ENCODE data around the gene KRT73. TPM values are rescaled to one million over a fixed set of nuclear protein-coding genes. Genes with fewer than 3 reads are reported as not detected.

KRT73 gene
- total and polyA plus RNA-seq, 4 donors = not detected

DNA sequence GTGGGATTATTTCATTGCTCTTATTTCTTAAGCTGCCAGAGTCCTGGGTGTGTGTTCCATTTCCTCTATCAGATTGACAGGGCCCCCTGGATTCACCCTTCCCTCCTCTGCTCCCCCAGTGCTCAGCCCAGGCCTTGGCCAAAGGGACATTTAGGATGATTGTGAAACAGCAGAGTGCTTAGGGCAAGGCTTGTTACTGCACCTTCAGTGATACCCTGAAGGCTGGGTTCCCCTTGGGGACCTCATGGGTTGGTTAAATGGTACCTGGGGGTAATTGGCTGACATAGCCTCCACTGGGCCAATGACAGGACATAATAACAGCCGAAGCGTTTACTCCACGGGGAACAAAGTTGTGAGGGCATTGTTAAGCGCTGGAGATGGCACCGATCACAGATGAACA lies 15.8 kb downstream of the KRT73 start:
- Histone ChIP-seq H3K36me3 (ENCODE audit: control insufficient read depth in 4 of 4, insufficient read depth in 3 of 4, low read depth in 1 of 4, low read length in 3 of 4) (no peaks in the 10 kb centered on the region), H3K27ac (ENCODE audit: low read depth in 1 of 2, low read length in 2 of 2) (no peak overlapping the region), H3K27me3 (ENCODE audit: control insufficient read depth in 4 of 4, insufficient read depth in 4 of 4, low read length in 3 of 4) (peaks cover 0 to 7% (median 3%) of the 10 kb centered on the region in 4 donors), H3K9ac (ENCODE audit: low read depth in 1 of 2, low read length in 2 of 2) (no peak overlapping the region), H3K9me3 (ENCODE audit: control insufficient read depth in 4 of 4, low read length in 3 of 4) (no peaks in the 10 kb centered on the region), H3K4me3 (ENCODE audit: low read depth in 1 of 3, low read length in 3 of 3) (no peak overlapping the region), H3K4me1 (ENCODE audit: control insufficient read depth in 4 of 4, insufficient read depth in 4 of 4, low read length in 3 of 4) (no peaks in the 10 kb centered on the region)
- TF ChIP-seq, protein P1, sequence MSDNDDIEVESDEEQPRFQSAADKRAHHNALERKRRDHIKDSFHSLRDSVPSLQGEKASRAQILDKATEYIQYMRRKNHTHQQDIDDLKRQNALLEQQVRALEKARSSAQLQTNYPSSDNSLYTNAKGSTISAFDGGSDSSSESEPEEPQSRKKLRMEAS (IDR thresholded peaks at IDR 0.05) = no peak
- TF ChIP-seq HNF4G (IDR thresholded peaks at IDR 0.05) (no peak), FOXA2 (IDR thresholded peaks at IDR 0.05) (no peak), SP1 (IDR thresholded peaks at IDR 0.05) (no peak), GABPA (IDR thresholded peaks at IDR 0.05 in 1 of 2, conservative IDR thresholded peaks at IDR 0.05 in 1 of 2) (no peak), RAD21 (IDR thresholded peaks at IDR 0.05) (no peak), HNF4A (conservative IDR thresholded peaks at IDR 0.05) (no peak)
- TF ChIP-seq, protein P2, sequence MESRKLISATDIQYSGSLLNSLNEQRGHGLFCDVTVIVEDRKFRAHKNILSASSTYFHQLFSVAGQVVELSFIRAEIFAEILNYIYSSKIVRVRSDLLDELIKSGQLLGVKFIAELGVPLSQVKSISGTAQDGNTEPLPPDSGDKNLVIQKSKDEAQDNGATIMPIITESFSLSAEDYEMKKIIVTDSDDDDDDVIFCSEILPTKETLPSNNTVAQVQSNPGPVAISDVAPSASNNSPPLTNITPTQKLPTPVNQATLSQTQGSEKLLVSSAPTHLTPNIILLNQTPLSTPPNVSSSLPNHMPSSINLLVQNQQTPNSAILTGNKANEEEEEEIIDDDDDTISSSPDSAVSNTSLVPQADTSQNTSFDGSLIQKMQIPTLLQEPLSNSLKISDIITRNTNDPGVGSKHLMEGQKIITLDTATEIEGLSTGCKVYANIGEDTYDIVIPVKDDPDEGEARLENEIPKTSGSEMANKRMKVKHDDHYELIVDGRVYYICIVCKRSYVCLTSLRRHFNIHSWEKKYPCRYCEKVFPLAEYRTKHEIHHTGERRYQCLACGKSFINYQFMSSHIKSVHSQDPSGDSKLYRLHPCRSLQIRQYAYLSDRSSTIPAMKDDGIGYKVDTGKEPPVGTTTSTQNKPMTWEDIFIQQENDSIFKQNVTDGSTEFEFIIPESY (IDR thresholded peaks at IDR 0.05) = no peak
- DNase-seq (ENCODE audit: low spot score) = no peak
- 87% methylated on average over 5 of the region's 5 CpGs for WGBS

DNA sequence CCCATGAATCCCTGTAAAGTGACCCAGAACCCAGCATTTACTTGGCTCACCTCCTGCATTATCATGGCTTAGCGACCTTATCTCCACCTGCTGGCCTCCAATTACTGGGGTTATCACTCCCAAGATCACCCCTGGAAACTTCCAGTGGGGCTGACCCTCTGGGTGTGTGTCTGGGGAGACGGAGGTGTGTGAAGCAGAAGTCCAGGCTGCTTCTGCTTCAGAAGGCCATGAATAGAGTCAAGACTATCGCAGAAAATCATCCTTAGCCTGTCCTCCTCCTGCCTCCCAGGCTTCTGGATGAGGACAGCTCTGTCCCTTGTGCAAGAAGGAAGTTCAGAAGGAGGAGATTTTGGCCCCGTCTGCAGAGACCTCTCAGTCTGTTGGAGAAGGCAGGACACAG lies 16.7 kb downstream of the KRT73 start:
- 62% methylated on average over 4 of the region's 4 CpGs for WGBS
- TF ChIP-seq, protein P3, sequence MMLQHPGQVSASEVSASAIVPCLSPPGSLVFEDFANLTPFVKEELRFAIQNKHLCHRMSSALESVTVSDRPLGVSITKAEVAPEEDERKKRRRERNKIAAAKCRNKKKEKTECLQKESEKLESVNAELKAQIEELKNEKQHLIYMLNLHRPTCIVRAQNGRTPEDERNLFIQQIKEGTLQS (IDR thresholded peaks at IDR 0.05) = no peak
- TF ChIP-seq FOXA1 (IDR thresholded peaks at IDR 0.05) (no peak), EGR1 (IDR thresholded peaks at IDR 0.05; ENCODE audit: low read depth in 2 of 2) (no peak), TAF1 (conservative IDR thresholded peaks at IDR 0.05) (no peak), RAD21 (IDR thresholded peaks at IDR 0.05) (no peak)
- Histone ChIP-seq H3K9me3 (ENCODE audit: control insufficient read depth in 4 of 4, low read length in 3 of 4) (no peaks in the 10 kb centered on the region), H3K9ac (ENCODE audit: low read depth in 1 of 2, low read length in 2 of 2) (no peak overlapping the region), H3K27me3 (ENCODE audit: control insufficient read depth in 4 of 4, insufficient read depth in 4 of 4, low read length in 3 of 4) (peaks cover 0 to 7% (median 3%) of the 10 kb centered on the region in 4 donors), H3K27ac (ENCODE audit: low read depth in 1 of 2, low read length in 2 of 2) (no peak overlapping the region), H3K4me3 (ENCODE audit: low read depth in 1 of 3, low read length in 3 of 3) (no peak overlapping the region), H3K36me3 (ENCODE audit: control insufficient read depth in 4 of 4, insufficient read depth in 3 of 4, low read depth in 1 of 4, low read length in 3 of 4) (no peaks in the 10 kb centered on the region), H3K4me1 (ENCODE audit: control insufficient read depth in 4 of 4, insufficient read depth in 4 of 4, low read length in 3 of 4) (no peaks in the 10 kb centered on the region)
- peak; percentile 26 for DNase-seq (ENCODE audit: low spot score)

DNA sequence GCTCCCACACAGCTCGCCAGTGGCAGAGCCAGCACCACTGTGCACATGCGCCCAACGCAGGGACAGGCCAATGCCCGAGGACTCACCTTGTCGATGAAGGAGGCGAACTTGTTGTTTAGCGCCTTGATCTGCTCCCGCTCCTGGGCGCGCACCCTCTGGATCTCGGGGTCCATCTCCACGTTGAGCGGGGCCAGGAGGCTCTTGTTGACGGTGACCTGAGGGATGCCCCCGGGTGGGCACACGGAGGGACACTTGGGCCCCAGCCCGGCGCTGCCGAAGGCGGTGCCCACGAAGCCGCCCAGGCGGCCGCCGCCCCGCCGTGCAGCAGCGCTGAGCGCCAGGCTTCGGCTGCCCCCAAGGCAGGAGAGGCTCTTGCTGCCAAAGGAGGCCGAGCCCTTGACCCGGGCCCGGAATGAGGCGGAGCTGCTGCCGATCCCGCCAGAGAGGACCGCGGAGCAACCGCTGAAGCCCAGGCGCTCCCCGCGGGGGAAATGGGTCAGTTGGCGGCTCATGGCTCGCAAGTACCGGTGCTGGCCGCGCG lies 17.3 kb downstream of the KRT73 start, which contains the start of gene KRT72:
Gene KRT72, minus strand, starts transcription at position 523 of the 541 bp plus-strand sequence. Its CDS starts 11 bp downstream, at position 512.
- Histone ChIP-seq H3K9ac (ENCODE audit: low read depth in 1 of 2, low read length in 2 of 2) (no peak within 1 kb of the TSS), H3K27me3 (ENCODE audit: control insufficient read depth in 4 of 4, insufficient read depth in 4 of 4, low read length in 3 of 4) (peaks cover 0 to 7% (median 3%) of the 10 kb centered on the region in 4 donors), H3K27ac (ENCODE audit: low read depth in 1 of 2, low read length in 2 of 2) (no peak within 1 kb of the TSS), H3K4me3 (ENCODE audit: low read depth in 1 of 3, low read length in 3 of 3) (no peak within 1 kb of the TSS), H3K4me1 (ENCODE audit: control insufficient read depth in 4 of 4, insufficient read depth in 4 of 4, low read length in 3 of 4) (no peaks in the 10 kb centered on the region), H3K36me3 (ENCODE audit: control insufficient read depth in 4 of 4, insufficient read depth in 3 of 4, low read depth in 1 of 4, low read length in 3 of 4) (no peaks in the 10 kb centered on the region), H3K9me3 (ENCODE audit: control insufficient read depth in 4 of 4, low read length in 3 of 4) (no peaks in the 10 kb centered on the region)
- WGBS = 26% methylated on average over 48 of the region's 48 CpGs
- TF ChIP-seq, protein P4, sequence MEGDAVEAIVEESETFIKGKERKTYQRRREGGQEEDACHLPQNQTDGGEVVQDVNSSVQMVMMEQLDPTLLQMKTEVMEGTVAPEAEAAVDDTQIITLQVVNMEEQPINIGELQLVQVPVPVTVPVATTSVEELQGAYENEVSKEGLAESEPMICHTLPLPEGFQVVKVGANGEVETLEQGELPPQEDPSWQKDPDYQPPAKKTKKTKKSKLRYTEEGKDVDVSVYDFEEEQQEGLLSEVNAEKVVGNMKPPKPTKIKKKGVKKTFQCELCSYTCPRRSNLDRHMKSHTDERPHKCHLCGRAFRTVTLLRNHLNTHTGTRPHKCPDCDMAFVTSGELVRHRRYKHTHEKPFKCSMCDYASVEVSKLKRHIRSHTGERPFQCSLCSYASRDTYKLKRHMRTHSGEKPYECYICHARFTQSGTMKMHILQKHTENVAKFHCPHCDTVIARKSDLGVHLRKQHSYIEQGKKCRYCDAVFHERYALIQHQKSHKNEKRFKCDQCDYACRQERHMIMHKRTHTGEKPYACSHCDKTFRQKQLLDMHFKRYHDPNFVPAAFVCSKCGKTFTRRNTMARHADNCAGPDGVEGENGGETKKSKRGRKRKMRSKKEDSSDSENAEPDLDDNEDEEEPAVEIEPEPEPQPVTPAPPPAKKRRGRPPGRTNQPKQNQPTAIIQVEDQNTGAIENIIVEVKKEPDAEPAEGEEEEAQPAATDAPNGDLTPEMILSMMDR (IDR thresholded peaks at IDR 0.05; ENCODE audit: low read depth, low read length, missing input control) = no peak
- TF ChIP-seq SP1 (IDR thresholded peaks at IDR 0.05) (no peak), RXRA (IDR thresholded peaks at IDR 0.05) (no peak), JUND (IDR thresholded peaks at IDR 0.05) (no peak), FOXA2 (IDR thresholded peaks at IDR 0.05) (no peak), HNF4A (conservative IDR thresholded peaks at IDR 0.05) (no peak), HNF4G (IDR thresholded peaks at IDR 0.05) (no peak), TAF1 (conservative IDR thresholded peaks at IDR 0.05) (no peak), FOXA1 (IDR thresholded peaks at IDR 0.05) (no peak)
- TF ChIP-seq, protein P5, sequence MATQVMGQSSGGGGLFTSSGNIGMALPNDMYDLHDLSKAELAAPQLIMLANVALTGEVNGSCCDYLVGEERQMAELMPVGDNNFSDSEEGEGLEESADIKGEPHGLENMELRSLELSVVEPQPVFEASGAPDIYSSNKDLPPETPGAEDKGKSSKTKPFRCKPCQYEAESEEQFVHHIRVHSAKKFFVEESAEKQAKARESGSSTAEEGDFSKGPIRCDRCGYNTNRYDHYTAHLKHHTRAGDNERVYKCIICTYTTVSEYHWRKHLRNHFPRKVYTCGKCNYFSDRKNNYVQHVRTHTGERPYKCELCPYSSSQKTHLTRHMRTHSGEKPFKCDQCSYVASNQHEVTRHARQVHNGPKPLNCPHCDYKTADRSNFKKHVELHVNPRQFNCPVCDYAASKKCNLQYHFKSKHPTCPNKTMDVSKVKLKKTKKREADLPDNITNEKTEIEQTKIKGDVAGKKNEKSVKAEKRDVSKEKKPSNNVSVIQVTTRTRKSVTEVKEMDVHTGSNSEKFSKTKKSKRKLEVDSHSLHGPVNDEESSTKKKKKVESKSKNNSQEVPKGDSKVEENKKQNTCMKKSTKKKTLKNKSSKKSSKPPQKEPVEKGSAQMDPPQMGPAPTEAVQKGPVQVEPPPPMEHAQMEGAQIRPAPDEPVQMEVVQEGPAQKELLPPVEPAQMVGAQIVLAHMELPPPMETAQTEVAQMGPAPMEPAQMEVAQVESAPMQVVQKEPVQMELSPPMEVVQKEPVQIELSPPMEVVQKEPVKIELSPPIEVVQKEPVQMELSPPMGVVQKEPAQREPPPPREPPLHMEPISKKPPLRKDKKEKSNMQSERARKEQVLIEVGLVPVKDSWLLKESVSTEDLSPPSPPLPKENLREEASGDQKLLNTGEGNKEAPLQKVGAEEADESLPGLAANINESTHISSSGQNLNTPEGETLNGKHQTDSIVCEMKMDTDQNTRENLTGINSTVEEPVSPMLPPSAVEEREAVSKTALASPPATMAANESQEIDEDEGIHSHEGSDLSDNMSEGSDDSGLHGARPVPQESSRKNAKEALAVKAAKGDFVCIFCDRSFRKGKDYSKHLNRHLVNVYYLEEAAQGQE (IDR thresholded peaks at IDR 0.05) = no peak
- TF ChIP-seq, protein P3 (IDR thresholded peaks at IDR 0.05) = no peak
- peak; percentile 30 for DNase-seq (ENCODE audit: low spot score)
